LHCN-M2 (cell line): ENCODE data around the gene GRM7. TPM values are rescaled to one million over a fixed set of nuclear protein-coding genes. Genes with fewer than 3 reads are reported as not detected.
"Not testable (repeated sequence)": the region's sequence is repeated elsewhere in the genome, so short reads cannot be mapped to it uniquely, and the experiment has no call there.

Source experiments
- DNase-seq: peaks from one replicate; pipeline ENCODE4 v3.0.0-alpha.2; 2012; ENCODE audit warnings: low read depth
- polyA plus RNA-seq: library from polyadenylated mRNA; unstranded; fragments of >200 nt; gene quantifications from one replicate; pipeline ENCODE4 v1.2.1, GENCODE V29; 2012; ENCODE audit warnings: missing spikeins
- total RNA-seq: library from RNA; depleted of rRNA; stranded (reverse); fragments of >200 nt; gene quantifications from 2 replicates; pipeline ENCODE4 v1.2.3, GENCODE V29; 2014; rRNA removed

The GRM7 gene
- not detected in 2 replicates for total RNA-seq
- not detected for polyA plus RNA-seq

DNA sequence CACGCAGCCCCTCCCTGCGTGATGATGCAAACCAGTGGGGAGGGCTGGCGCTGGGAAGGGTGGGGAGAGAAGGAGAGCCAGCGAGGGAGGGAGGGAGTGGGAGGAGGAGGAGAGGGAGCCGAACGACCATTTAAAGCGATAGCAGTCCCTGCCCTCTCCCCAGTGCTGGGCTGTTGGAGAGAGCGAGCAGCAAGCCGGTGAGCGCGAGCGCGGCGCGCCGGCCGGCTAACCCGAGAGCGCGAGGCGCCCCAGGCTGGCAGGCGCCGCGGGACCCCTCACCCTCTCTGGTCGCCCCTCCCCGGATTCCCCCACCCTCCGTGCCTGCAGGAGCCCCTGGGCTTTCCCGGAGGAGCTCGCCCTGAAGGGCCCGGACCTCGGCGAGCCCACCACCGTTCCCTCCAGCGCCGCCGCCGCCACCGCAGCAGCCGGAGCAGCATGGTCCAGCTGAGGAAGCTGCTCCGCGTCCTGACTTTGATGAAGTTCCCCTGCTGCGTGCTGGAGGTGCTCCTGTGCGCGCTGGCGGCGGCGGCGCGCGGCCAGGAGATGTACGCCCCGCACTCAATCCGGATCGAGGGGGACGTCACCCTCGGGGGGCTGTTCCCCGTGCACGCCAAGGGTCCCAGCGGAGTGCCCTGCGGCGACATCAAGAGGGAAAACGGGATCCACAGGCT, at the start of gene GRM7:
Gene GRM7, plus strand, starts transcription at position 162 of the 671 bp plus-strand sequence.
- DNase-seq, result no peak

DNA sequence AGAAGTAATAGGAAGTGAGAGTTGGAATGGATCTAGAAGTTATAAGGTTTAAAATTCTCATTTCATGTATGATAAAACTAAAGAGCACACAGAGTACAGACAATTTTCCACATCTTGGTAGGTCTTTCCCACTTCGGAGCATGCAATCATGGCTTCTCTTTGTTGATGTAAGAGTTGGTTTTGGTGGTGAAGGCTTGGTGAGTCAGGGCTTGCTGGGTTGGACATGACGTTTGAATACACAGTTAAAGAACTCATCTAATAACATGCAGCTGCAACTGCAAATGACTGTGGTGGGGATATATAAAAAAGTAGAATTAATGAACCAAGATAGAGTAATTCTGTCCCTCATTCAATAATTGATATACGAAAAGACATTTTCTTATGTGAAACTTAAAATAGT, 39.5 kb upstream of the GRM7 start:
- DNase-seq, result no peak

DNA sequence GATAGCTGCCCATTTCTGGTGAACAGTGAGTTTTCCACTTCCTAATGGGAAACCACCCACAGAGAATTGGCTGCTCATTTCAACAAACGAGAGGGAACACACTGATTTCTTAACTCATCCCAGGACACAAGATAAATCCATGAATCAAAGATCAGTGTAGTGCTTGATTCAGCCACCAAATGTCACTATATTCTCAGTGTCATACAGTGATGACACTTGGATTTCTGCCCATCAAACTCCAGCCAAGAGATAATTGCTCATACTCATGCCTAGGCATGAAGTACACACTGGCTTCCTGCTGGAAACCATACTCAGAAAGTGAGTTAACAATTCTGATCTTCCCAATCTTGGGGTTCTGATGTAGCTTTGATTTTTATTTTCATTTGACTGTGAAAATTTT, 35.4 kb upstream of the GRM7 start:
- no peak for DNase-seq

DNA sequence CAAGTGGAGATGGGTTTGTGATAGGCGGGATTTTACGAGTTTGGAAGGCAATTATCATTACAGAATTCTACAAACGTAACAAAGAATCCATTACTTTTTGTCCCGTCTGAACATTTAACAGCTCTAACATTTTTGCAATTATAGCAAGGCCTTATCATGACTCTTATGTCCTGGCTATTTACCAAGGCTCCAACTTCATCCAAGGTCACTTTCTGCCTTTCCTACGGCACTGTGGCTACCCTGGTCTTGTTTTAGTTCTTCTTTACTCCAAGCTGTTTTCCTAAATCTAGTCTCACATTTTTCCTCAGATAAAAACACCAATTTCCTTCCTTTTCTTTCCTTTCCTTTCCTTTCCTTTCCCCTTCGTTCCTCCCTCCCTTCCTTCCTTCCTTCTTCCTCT, 33.5 kb upstream of the GRM7 start:
- no peak for DNase-seq

DNA sequence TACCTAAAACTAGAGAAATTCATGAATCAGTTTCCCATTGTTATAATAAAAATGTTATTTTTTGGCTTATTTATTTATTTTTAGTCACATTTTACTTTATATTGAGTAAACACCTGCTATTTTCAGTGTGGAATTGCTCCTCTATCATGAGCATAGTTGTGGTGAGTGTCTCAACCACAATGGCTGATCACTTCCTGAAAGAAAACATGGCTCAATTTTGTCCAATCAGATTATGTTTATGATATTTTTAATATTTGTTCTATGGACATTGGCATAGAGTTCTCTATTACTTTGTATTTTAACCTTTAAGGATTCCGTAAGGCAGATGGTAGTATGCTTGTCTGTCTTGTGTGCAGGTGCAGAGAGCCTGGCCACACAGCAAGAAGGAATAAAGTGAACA, 16.2 kb upstream of the GRM7 start:
- no peak for DNase-seq

DNA sequence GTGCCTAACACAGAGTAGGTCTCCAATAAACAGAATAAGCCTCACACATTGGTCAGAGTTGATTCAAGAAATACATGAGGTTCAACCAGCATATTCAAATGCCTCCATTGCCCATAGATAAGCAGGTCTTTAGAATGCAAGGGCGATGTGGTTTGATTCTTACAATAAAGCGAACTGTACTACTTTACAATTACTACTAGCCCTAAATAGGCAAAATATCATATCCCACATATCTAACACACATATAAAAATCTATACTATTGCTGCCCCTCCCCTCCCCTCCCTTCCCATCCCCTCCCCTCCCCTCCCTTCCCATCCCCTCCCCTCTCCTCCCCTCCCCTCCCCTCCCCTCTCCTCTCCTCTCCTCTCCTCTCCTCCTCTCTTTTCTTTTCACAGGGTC, 6.7 kb upstream of the GRM7 start:
- DNase-seq, result no peak

DNA sequence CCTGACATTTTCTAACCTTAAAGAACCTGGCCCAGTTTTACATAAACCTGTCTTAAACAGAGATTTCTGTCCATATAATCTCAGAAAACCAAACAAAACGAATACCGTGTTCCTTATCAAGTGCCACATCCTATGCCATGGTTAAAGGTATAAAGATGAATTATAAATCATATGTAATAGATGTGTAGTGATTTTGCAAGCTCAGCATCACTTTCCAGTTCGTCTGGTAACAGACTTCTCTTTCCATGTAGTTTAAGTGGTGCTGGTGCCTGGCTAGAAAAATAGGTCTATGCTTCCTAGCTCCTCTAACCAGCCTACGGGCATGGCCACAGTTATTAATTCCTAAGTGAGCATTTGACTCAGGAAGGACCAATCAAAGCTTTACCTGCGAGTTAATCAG, 3.4 kb upstream of the GRM7 start:
- no peak for DNase-seq

DNA sequence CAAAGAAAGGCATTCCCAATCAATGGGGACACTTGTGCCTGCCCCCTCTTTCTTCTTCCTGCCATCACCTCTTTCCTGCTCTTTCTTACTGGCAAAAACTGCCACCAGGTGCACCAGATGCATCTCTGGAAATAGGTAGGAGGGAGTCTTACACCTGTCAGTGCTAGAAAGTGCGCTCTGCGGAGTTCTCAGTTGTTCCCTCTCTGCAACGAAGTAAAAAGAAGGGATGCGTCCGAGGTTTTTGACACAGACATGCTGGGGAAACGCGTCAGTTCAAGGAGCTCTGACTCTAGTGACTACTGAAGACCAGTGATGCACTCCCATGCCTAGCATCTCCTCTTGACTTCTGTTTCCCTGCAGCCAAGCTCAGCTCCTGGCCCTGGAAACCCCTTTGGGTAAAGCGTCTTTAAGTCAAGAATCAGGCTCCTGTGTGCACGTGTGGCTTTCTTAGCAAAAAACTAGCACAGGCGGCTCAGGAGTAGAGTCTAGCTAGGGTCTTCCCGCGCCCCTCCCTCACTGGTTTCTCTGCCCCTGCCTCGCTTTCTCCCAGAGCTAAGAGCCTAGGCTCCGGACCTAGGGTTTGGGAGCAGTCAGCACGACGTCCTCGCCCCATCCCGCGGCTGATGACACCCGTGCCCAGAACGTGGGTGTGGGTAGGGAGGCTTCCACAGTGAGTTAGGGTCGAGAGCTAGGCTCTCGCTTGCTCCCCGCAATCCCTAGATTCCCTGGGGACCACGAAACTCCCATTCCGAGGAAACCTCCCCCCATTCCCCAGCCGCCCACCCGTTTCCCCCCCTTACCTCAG, 564 bp upstream of the GRM7 start:
- no peak for DNase-seq

DNA sequence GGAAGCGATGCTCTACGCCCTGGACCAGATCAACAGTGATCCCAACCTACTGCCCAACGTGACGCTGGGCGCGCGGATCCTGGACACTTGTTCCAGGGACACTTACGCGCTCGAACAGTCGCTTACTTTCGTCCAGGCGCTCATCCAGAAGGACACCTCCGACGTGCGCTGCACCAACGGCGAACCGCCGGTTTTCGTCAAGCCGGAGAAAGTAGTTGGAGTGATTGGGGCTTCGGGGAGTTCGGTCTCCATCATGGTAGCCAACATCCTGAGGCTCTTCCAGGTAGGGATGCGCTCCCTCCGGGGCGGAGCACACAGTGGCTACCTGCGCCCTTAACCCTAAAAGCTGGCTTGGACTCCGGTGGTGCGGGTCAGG, 698 bp downstream of the GRM7 start:
- no peak for DNase-seq

DNA sequence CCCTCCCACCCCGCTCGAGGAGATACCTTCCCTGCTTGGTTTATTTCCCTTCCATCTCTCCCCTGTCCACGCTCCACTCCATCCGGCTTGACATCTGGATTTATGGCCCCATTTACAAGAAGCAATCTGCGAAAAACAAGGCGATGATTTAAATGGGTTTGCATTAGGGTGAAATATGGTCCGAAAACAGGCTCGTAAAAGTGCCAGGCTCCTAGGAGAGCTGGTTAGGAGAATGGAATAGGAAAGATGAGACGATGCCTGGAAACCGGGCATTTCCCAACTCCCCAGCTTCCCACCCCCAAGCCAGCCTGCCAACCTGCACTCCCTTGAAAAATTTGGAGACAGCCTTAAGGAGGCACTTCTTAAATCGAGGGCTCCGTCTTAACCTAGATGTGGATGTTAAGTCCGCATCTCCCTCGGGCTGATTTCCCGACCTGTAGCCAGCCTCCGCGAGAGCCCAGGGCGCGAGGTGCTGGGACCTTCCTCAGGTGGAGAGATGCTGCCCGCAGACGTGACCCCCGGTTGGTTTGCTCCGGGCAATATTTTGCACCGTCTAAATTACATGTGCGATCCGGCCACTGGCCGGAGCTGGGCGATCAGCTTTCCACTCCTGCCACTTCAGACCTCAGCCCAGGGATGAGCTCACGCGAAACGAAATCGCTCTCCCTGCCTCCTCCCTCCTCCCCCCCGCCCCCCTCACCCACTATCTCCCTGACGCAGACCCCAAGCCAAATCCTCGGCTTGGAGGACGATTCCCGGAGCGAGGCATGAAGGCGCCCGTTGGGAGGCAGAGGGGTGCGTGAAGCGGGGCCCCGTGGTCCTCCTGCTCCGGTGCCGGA, 1.3 kb downstream of the GRM7 start:
- no peak for DNase-seq

DNA sequence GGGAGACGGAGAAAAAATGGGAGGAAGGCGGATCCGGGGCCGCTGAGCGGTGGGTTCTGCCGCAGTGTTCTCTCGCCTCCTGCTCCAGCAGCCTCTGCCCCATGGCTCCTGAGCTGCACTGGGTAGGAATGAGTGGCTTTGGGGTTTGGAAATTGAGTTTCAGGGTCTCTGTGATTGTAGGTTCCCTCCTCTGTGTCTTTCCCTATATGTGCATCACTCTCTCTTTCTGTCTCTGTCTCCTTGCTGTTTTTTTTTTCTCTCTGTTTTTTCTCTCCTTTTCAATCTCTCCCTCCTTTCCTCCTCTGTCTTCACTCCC, 1.9 kb downstream of the GRM7 start:
- no peak for DNase-seq

DNA sequence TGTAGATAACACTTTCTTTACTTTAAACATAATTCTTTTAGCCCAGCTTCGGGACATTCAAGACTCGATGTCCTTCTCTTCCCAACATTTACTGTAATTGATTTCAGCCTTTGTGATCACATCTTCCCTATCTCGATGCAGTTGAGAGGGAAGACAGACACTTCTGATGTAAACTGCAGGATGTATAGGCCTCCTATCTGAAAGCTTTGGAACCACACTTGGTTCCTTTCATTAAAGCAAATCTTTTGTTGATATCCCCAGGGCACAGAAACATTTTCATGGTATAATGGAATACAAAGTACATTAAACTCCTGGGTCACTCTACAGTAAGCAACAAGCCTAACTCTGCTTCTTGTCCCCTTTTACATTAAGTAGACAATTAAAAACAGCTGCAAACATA, 6.4 kb downstream of the GRM7 start:
- DNase-seq, result no peak

DNA sequence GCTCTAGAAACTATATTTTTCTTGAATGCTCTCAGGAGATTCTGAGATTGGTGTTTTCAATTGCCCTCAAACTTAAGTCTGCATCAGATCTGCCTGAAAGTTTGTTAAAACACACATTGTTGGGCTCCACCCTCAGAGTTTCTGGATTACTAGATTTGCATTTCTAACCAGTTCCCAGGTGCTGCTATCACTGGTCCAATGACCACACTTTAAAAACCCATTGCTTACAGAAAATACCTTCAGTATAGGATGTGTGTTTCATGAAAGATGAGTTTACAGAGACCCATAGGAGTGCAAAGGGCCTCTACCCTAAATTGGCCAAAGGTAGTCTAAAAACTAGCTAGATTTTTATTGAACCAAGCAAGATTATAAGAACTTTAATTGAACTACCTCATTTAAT, 17.8 kb downstream of the GRM7 start:
- DNase-seq, result no peak

DNA sequence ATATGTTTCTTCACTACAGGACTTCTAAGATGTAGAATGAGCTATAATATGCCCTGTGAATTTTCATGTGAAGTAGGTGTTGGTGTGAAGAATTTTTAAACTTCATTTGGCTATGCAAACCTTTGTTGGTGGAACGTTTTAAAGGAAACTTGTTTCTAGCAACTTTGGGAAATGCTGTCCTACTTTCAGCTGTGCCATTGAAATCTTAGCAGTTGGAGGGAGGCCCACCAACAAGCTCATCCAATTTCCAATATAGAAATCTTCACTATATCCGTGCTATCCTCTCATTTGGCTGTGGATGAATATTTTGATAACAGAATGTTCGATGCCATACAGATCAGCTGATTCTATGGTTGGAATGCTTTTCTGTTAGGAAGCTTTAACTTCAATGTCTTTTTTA, 51.3 kb downstream of the GRM7 start:
- DNase-seq, result no peak

DNA sequence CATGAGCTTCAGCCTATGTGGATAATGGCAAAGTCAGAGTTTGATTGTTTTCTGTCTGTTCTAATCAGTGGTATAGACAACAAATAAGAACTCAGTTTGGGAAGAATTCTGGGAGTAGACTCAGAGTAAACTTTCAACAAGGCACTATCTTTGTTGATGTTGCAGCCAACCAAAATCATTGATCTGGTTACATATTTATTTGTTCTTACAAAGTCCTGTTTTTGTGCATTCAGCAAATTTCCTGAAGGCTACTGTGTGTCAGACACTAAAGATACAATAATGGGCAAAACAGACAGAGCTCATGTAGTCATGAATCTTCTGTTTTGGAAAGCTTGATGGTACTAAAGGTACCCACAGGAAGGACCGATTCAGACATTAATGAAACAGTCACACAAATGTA, 55.0 kb downstream of the GRM7 start:
- DNase-seq, result no peak

DNA sequence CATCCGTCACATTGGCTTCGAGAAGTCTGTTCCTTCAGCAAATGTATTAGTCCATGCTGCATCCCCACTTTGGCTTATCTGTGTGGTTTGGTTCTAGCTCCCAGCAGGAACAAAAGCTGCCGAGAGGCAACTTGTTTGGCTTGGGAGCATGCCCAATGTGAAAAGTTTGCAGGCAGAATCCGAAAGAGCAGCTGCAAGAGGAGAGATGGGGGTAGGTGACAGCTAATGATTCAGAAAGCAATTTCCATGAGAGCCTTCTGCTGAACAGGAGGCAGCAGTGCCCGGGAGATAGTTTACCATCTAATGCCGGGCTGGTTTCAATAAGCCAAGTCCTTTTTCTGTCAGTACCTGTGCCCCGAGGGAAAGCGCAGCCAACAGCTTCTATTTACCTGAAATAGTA, 60.2 kb downstream of the GRM7 start:
- no peak for DNase-seq

DNA sequence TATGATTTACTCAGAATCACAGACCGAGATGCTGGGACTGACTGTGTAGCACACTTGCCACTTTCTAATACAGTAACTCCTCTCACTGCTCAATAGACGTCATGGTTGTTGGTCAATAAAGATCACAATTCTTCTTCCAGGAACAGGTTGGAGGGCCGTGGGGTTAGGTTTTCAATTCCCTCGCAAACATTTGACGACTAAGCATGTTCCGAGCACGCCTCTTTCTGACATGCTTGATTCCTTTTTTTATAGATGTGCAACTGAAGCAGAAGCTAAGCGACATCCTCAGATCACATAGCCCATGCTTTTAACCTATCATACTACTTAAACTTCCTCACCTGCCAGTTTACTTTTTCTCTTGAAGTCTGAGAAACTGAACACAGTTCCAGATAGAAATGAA, 61.0 kb downstream of the GRM7 start:
- no peak for DNase-seq

DNA sequence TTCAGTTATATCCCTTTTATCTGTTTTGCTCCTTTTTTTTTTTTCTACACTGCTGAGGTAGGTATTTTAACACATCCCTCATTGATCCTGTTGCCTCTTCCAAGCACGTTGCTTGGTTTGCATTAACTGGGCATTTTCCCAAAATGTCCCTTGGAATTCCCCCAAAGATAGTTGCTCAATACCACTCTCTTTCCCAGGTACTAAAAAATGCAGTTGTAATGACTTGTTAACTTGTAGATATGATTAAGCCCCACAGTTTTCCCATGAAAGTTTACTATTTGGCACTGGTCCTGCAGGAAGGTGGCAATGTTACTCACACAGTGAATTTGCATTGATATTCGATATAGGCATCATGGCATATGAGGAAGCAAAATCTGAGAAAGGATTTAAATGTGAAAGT, 67.1 kb downstream of the GRM7 start:
- DNase-seq, result no peak

DNA sequence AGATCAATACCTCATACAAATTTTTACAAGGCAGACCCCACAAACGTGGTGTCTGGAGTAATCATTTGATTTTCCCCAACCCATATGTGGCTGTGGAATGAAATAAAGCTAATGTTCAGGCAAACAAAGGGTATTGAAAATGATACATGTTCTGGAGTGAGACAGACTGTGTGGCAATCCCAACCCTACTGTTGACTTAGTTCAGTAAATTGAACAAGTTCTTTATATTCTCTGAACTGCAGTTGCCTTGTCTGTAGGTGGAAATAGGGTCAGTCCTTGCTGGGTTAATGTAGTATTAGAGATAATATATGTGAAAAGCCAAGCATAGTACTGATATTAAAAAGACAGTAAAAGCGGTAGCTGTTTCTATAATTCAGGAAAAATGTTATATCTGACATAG, 69.0 kb downstream of the GRM7 start:
- DNase-seq, result no peak

DNA sequence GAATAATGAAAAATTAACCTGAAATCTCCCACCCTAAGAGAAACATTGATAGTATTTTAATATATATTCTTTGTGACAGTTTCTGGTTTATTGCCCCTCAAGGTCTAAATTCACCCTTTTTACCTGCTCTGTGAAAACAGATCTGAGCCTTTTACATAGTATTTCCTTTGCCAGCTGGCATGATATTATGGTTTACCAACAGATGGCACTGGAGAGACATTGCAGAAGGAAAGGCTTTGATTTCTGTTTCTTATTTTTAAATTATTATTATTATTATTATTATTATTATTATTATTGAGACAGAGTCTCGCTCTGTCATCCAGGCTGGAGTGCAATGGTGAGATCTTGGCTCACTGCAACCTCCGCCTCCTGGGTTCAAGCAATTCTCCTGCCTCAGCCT, 74.5 kb downstream of the GRM7 start:
- DNase-seq, result not testable (repeated sequence)

DNA sequence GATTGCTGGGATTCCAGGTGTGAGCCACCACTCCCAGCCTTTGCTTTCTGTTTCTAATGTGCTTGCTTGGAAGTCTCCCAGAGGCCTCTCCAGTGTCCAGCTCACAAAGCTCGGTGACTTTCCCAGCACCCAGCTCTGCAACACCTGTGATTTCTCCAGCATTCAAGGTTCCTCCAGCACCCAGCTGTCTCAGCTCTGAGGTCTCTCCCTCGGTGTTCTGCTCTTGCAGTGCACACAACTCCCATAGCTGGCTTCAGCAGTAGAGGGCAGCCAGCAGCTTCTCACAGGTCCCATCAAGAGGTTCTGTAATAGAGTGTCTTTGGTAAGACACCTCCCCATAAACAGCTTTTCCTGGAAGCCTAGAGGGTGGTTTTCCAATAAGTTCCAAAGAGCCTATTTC, 75.1 kb downstream of the GRM7 start:
- no peak for DNase-seq

DNA sequence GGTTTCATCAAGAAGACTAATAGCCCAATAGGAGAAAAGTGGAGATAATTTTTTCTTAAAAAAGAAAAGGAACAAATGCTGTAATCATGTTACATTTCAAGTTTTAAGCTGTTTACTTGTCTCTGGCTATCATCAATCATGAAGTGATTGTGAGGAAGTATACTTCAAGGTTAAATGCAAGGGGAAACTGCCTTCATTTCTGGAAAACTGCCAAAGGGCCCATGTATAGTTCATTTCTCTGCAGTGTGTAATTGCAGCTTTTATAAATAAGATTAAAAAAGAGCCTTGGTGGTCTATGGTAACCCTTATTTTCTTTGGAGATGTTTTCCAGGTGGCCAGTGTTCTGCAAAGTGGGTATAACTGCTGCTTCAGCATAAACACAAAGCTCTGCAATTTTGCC, 101.9 kb downstream of the GRM7 start:
- no peak for DNase-seq

DNA sequence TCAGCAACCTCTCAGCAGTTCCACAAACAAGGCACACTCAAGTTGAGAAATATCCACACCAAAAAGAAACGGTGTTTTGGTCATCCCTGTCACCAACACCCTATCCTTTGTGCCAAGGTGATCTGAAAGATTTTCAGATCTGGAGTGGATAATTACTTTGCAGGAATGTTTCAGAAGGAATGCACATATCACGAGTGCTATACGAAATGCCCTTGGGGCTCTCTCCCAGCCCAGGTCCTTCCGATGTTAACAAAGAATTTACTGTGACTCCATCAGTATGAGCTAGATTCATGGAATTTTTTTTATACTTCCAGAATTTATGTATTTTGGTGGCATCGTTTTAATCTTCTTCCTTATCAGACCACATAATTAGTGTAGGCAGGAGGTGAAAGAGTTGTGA, 105.0 kb downstream of the GRM7 start:
- no peak for DNase-seq
